Activated naive CD4-positive, alpha-beta T cell treated with anti-CD3 and anti-CD28 coated beads, Interleukin-2, amount 50 U/mL, for 72 hours (primary cell): Measurements from ENCODE around the gene ITGB2. TPM values are rescaled to one million over a fixed set of nuclear protein-coding genes. Genes with fewer than 3 reads are reported as not detected.
"Not testable (repeated sequence)": the region's sequence is repeated elsewhere in the genome, so short reads cannot be mapped to it uniquely, and the experiment has no call there.

Experiments
- ATAC-seq, 2 donors: fragments of 150-1000 bp; cut with Tn5 transposase; 2 replicates each; pipeline ENCODE4 v1.10.0; 2021; ENCODE audit warnings: mild to moderate bottlenecking in 2 of 2, moderate library complexity in 2 of 2
- DNase-seq, 2 donors: peaks; one replicate each; pipeline ENCODE4 v3.0.0; 2021 to 2022; ENCODE audit warnings: low spot score in 2 of 2
- H3K27ac Mint-ChIP-seq, 2 donors: one replicate each; pipeline ENCODE4 v1.8.0; 2022; ENCODE audit warnings: mild to moderate bottlenecking in 2 of 2, mixed read lengths in 2 of 2
- H3K36me3 Mint-ChIP-seq, 2 donors: one replicate each; pipeline ENCODE4 v1.8.0; 2022; ENCODE audit warnings: mixed read lengths in 2 of 2
- H3K9me3 Mint-ChIP-seq, 2 donors: one replicate each; pipeline ENCODE4 v1.8.0; 2022; ENCODE audit warnings: mixed read lengths in 2 of 2
- total RNA-seq, 2 donors: library from RNA; stranded (reverse); gene quantifications; one replicate each; pipeline ENCODE4 v1.2.3, GENCODE V29; 2022

The ITGB2 gene
- total RNA-seq, 2 donors from 2014 or later: 151 to 272 TPM

GRCh38 chr21:44923480-44924084 lies 2.9 kb upstream of the ITGB2 start:
- ATAC-seq (no peak), DNase-seq (no peak)
- Mint-ChIP-seq H3K9me3 (no peaks in the 10 kb centered on the region), H3K36me3 (peaks cover 17 to 27% of the 10 kb centered on the region in 2 donors), H3K27ac (peak overlapping the region in 1 of 2 donors; percentile 66)

DNA sequence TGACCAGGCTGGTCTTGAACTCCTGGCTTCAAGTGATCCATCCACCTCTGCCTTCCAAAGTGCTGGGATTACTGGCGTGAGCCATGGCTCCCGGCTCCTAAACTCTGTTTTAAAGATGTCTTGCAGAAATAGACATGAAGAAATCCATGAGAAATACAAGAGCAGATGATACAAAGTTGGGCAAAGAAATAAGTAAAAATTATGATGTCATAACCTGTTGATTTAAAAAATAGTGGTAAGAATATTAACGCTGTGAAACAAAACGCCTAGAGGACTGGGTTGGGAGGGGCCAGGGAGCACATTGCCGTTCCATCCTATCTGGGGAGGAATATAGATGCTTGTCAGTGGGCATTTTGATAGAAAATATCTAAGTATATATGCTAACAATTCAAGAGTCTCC lies 1.2 kb upstream of the ITGB2 start:
- DNase-seq (no peak), ATAC-seq (no peak)
- Mint-ChIP-seq H3K36me3 (peaks cover 22 to 31% of the 10 kb centered on the region in 2 donors), H3K27ac (peak overlapping the region in 1 of 2 donors; percentile 94), H3K9me3 (no peaks in the 10 kb centered on the region)

- DNase-seq: no peak
- peak; percentile 14 to 39 for ATAC-seq
- Mint-ChIP-seq H3K36me3 (peaks cover 22 to 31% of the 10 kb centered on the region in 2 donors), H3K9me3 (no peaks in the 10 kb centered on the region), H3K27ac (peak overlapping the region; percentile 33 to 94)
Measured at GRCh38 chr21:44919913-44920693, 596 bp downstream of the ITGB2 start.

GRCh38 chr21:44919111-44919912 lies 1.4 kb downstream of the ITGB2 start:
- ATAC-seq (peak; percentile 10 to 49), DNase-seq (no peak)
- Mint-ChIP-seq H3K9me3 (no peaks in the 10 kb centered on the region), H3K27ac (peak overlapping the region; percentile 77 to 94), H3K36me3 (peaks cover 22 to 31% of the 10 kb centered on the region in 2 donors)

GRCh38 chr21:44918581-44919033 lies 2.1 kb downstream of the ITGB2 start:
- ATAC-seq: no peak
- Mint-ChIP-seq H3K9me3 (no peaks in the 10 kb centered on the region), H3K36me3 (peaks cover 22 to 31% of the 10 kb centered on the region in 2 donors), H3K27ac (peak overlapping the region; percentile 94 to 96)
- no peak for DNase-seq

GRCh38 chr21:44918107-44918470 lies 2.6 kb downstream of the ITGB2 start:
- no peak for DNase-seq
- Mint-ChIP-seq H3K36me3 (peaks cover 22 to 31% of the 10 kb centered on the region in 2 donors), H3K9me3 (no peaks in the 10 kb centered on the region), H3K27ac (peak overlapping the region in 1 of 2 donors; percentile 94)
- no peak for ATAC-seq

DNA sequence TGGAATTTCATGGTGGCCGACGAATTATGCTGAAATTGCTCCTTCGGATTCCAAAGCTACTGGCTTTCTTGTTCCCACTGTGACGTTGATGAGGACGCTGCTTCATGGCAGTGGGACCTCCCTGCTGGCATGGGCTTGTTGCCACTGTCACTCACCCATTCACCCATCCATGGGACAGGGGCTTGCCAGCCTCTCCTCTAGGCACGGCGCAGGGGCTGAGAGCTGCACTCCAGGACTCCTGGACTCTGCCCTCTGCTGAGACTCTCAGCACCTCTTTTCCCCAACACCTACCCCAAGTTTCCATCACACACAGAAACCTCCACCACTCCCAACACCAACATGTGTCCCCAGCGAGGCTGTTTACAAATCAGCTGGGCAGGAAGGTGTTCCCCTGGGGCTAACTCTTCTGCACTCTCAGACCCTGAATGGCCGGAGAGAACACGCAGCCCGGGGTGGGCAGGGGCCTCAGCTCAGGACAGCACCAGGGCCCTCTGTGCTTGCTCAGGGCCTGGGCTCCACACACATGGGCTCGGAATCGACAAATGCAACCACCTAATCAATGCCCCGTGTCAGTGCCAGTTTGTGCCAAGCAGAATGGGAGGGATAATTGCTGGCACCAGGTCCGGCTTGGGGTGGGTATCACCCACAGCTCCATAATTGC lies 3.1 kb downstream of the ITGB2 start:
- H3K36me3 Mint-ChIP-seq: peaks cover 22 to 31% of the 10 kb centered on the region in 2 donors
- DNase-seq (no peak), ATAC-seq (no peak)
- H3K27ac Mint-ChIP-seq: peak overlapping the region; percentile 36 to 94
- H3K9me3 Mint-ChIP-seq: no peaks in the 10 kb centered on the region

DNA sequence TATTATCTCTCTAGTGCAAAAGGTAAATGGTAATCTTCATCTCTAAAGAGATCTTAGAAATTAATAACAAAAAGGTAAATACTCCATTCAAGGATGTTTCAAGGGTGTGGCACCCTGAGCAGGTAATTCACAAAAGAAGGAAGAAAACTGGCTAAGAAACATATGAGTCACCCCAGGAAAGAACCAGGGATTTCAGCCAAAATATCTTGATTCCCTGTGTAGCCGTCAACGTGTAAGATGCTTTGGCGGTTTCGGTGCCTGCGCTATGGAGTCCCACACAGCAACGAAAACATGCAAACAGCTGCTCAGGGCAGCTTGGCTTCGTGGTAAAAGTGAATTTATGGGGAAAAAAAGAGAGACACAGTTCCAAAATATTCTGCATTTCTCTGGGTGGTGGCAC lies 3.7 kb downstream of the ITGB2 start:
- Mint-ChIP-seq H3K36me3 (peaks cover 22 to 31% of the 10 kb centered on the region in 2 donors), H3K9me3 (no peaks in the 10 kb centered on the region), H3K27ac (no peak overlapping the region)
- ATAC-seq (no peak), DNase-seq (no peak)

GRCh38 chr21:44914176-44914874 lies 6.4 kb downstream of the ITGB2 start:
- peak; percentile 62 to 77 for ATAC-seq
- H3K27ac Mint-ChIP-seq: peak overlapping the region; percentile 85 to 86
- peaks cover 7 to 16% of the 10 kb centered on the region in 2 donors for H3K36me3 Mint-ChIP-seq
- no peaks in the 10 kb centered on the region for H3K9me3 Mint-ChIP-seq
- DNase-seq: peak in 1 of 2 donors; percentile 81

DNA sequence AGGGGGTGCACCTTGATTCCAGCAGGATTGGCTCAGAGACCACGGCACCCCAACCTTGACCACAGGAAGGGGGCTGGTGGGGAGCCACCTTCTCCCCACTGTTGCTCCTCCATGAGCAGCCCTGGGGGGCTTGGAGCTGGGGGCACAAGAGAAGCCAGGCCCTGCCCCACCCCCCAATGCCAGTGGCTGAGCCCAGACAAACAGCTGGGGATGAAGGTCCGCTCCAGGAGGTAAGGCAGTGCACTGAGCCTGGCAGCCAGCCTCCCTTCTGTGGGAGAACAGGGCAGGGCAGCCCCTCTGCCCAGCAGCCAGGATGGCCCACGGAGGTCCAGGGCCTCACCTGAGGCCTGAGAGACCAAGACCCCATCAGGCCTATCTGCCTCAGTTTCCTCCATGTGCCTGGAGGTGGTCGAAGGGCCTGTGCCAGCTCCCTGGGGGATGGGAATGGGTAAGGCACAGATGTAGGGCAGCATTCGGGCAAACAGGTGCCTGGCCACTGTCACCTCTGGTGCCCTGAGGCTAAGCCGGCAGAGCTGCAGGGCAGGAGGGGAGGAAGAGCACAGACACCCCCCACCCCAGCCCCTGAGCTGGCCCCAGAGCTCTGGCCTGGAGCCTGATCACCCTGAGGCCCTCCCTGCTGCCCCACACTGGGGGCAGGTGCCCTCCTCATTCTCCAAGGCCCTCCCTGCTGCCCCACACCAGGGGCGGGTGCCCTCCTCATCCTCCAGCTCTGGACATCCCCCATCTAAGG lies 7.1 kb downstream of the ITGB2 start:
- no peaks in the 10 kb centered on the region for H3K9me3 Mint-ChIP-seq
- ATAC-seq (peak in 1 of 2 donors; percentile 8), DNase-seq (no peak)
- peaks cover 9 to 19% of the 10 kb centered on the region in 2 donors for H3K36me3 Mint-ChIP-seq
- peak overlapping the region; percentile 85 to 91 for H3K27ac Mint-ChIP-seq

- H3K36me3 Mint-ChIP-seq: peaks cover 4 to 17% of the 10 kb centered on the region in 2 donors
- peak overlapping the region; percentile 87 to 97 for H3K27ac Mint-ChIP-seq
- not testable (repeated sequence) for ATAC-seq, H3K9me3 Mint-ChIP-seq, DNase-seq
Measured at GRCh38 chr21:44912506-44913412, 7.9 kb downstream of the ITGB2 start.

DNA sequence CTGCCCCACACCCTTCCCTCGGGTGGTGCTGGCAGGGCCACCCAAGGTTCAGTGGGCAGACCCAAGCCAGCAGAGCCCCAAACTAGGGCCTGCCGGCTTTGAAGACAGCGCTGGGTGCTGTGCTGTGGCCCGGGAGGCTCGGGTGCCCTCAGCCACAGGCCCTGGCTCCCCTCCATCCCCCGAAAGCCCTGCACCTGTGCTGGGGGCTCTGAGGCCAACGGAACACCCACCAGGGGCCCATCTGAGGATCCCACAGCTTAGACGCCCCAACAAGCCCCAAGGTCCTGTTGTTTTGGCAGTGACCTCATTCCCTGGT lies 8.6 kb downstream of the ITGB2 start:
- H3K27ac Mint-ChIP-seq: peak overlapping the region; percentile 87 to 97
- no peaks in the 10 kb centered on the region for H3K9me3 Mint-ChIP-seq
- DNase-seq (no peak), ATAC-seq (no peak)
- peaks cover 4 to 17% of the 10 kb centered on the region in 2 donors for H3K36me3 Mint-ChIP-seq

DNA sequence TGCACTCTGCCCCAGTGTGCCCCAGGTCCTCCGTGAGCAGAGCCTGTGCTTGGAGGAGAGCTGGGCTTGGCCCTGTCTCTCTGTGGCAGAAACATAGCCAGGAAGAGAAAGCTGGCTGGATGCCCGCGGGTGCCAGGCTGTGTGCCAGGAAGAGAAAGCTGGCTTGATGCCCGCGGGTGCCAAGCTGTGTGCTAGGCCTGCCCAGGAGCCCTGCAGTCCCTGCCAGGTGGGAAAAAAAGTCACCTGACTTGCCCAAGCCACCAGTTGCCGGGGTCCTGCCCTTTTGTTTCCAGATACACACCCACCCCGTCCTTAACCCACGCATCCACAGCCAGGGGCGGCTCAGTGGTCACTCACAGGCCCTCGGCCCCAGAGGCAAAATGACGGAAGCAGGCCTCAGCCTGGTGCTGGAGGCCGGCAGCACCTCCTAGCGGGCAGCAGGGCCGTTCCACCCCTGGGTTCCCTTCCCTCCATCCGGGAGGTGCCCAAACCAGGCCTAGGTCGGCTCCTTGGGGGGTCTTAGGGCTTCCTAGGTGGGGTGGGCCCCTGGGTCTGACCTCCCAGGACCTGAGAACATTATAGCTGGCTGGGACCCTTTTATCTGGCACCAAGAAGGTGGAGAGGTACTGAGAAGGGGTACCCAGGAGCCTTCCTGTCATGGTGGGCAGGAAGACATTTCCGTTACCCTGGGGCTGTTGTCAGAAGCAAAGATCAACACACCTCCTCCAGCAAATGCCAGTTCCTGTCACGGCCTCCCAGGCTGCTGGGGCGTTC lies 9.1 kb downstream of the ITGB2 start:
- DNase-seq: peak; percentile 67 to 73
- Mint-ChIP-seq H3K36me3 (peaks cover 4 to 18% of the 10 kb centered on the region in 2 donors), H3K9me3 (no peaks in the 10 kb centered on the region), H3K27ac (peak overlapping the region; percentile 87 to 97)
- ATAC-seq: peak; percentile 69 to 77

GRCh38 chr21:44911068-44911383 lies 9.7 kb downstream of the ITGB2 start:
- H3K9me3 Mint-ChIP-seq: no peaks in the 10 kb centered on the region
- peaks cover 4 to 22% of the 10 kb centered on the region in 2 donors for H3K36me3 Mint-ChIP-seq
- peak overlapping the region; percentile 87 to 97 for H3K27ac Mint-ChIP-seq
- DNase-seq (no peak), ATAC-seq (no peak)
